IPS-NIHi11 (cell line): ENCODE results near the gene LILRB5.
"Not testable (repeated sequence)": the region's sequence is repeated elsewhere in the genome, so short reads cannot be mapped to it uniquely, and the experiment has no call there.

ENCODE experiments used
- DNase-seq: peaks from one replicate; pipeline ENCODE4 v3.0.0; 2012; ENCODE audit warnings: mixed read lengths, low spot score

Gene LILRB5

DNA sequence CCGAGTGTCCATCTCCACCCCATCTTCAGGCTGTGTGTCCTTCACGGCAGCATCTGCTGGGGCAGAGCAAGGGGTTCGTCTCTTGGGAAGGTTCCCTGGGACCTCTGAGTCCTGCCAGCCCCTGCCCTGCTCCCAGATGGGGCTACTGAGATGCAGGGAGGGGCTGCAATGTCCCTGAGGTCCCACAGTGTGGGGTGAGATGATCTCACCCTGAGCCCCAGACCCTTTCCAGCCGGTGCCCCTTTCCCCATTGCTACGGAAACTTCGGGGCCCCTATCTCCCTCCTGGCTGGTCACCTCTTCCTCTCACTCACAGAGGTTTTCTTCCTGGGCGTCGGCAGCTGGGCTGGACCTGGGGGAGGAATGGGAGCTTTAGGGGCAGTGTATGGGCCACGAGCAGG, 18.9 kb upstream of the LILRB5 start:
- no peak for DNase-seq

DNA sequence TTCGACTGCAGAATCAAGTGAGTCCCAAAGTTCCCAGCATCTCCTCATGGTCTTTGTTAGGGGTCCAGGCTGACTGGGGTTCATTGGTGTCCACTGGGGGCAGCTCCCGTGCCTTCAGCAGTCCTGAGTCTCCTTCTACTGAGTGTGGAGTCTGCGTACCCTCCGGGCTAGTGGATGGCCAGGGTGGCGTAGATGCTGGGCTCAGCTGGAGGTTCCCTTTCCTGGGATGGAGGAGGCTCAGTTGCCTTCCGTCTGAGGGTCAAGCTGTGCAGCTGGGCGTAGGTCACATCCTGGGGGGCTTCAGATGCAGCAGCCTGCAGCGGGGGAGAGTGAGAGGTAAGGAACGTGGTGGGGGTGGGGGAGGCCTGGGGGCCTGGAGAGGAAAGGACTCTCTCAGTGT, 17.4 kb upstream of the LILRB5 start:
- DNase-seq: not testable (repeated sequence)

DNA sequence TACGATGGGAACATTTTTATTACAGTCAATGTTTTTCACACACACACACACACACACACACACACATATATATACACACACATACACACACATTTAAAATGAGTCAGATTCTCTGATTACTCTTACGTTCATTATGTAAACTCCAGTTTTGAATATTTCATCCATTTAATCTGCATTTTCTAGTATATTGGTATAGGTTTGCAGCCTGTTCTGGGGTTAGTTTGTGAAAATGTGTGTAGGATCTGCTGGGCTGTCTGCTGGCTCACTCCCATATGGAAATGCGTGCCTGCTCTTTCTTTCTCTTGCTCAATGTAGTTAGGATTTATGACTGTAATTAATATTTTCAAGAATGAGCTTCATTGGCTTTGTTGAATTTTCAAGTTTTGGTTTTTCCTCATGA, 16.7 kb upstream of the LILRB5 start:
- DNase-seq: no peak

- not testable (repeated sequence) for DNase-seq
Measured at GRCh38 chr19:54272181-54272580, 15.1 kb upstream of the LILRB5 start.

DNA sequence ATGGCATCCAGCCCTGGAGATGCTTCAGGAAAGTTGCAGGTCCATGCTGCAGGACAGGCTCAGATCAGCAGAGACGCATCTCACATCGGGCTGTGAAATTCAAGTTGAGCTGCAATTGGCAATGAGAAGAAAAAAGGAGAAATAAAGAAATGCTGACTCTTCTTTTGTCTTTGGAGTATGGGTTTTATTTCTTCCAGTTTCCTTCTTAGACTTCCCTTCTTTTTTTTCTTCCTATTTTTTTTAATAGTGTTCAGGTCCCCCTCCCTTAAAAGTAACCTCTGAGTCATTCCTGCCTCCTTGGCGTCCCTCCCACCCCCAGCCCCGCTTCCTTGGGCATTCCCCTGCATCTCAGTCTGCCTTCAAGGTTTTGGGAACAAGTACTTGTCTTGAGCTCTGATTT, 14.5 kb upstream of the LILRB5 start:
- DNase-seq: not testable (repeated sequence)

GRCh38 chr19:54271106-54271505, 14.0 kb upstream of the LILRB5 start:
- DNase-seq: no peak

- DNase-seq: no peak
Measured at GRCh38 chr19:54268936-54269335, 11.9 kb upstream of the LILRB5 start.

GRCh38 chr19:54266133-54266532, 9.1 kb upstream of the LILRB5 start:
- peak; percentile 83 for DNase-seq

GRCh38 chr19:54262470-54262869, 5.4 kb upstream of the LILRB5 start:
- DNase-seq: no peak

DNA sequence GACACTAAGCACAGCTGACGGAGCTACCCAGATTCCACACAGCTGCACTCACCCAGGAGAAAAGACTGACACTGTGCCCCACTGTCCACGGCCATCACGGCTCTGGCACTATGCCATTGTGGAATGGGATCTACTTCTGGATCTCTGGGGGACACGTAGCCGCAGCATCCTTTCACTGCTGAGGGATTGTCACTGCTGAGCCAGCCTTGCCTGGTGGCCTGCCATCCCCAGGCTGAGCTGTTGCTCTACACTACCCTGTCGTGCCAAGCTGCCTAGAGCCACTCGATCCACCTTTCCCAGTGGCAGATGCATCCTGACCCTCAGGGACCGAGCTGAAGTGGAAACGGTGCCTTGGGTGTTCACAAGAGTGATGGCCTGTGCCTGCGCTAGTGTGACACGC, 5.0 kb upstream of the LILRB5 start:
- DNase-seq: no peak

GRCh38 chr19:54256250-54257115, 590 bp downstream of the LILRB5 start:
- DNase-seq: no peak

- no peak for DNase-seq
Measured at GRCh38 chr19:54255105-54255775, 1.8 kb downstream of the LILRB5 start.

GRCh38 chr19:54254195-54254906, 2.7 kb downstream of the LILRB5 start:
- DNase-seq: peak; percentile 45

- no peak for DNase-seq
Measured at GRCh38 chr19:54253331-54254194, 3.5 kb downstream of the LILRB5 start.

DNA sequence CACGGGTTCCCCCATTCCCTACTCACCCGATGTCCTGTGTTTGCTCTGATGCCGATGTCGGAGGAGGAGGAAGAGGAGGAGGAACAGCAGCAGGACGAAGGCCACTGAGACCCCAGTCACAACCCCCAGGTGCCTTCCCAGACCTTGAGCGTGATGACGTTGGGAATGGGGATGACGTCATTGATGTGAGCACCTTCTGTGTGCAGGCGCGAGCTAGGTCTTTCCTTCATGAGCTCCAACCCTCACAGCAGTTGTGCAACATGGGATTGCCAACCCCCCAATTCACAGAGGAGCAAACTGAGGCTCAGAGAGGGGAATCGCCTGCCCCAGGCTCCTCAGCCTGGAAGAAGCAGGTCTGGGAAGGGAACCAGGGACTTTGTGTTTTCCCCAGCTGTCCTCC, 4.2 kb downstream of the LILRB5 start:
- no peak for DNase-seq

GRCh38 chr19:54252243-54252642, 4.8 kb downstream of the LILRB5 start:
- DNase-seq: no peak

DNA sequence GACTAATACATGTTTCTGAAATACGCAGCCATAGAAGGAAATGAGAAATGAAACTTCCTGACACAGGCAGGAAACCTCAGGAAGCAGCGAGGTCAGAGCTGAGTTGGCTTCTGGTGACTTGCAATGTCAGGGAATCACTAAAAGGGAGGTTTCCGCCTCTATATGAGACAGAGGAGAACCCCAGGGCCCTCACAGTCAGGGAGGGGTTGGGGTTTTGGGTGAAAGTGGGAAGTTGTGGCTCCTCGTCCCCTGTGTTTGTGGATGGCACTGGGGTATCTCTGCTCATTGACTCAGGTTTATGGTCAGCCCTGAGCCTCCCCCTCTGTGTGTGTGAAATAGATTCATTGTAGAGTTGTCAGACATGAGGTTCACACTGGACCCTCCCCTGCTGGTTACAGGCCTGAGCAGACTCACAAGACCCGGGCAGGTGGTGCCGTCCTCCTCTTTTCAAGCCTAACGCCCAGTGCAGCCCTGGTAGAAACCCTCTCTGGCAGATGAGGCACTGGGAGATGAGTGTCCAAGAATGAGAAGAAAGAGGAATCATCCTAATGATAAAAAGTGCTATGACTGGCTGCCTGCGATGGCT, 9.0 kb downstream of the LILRB5 start:
- no peak for DNase-seq

DNA sequence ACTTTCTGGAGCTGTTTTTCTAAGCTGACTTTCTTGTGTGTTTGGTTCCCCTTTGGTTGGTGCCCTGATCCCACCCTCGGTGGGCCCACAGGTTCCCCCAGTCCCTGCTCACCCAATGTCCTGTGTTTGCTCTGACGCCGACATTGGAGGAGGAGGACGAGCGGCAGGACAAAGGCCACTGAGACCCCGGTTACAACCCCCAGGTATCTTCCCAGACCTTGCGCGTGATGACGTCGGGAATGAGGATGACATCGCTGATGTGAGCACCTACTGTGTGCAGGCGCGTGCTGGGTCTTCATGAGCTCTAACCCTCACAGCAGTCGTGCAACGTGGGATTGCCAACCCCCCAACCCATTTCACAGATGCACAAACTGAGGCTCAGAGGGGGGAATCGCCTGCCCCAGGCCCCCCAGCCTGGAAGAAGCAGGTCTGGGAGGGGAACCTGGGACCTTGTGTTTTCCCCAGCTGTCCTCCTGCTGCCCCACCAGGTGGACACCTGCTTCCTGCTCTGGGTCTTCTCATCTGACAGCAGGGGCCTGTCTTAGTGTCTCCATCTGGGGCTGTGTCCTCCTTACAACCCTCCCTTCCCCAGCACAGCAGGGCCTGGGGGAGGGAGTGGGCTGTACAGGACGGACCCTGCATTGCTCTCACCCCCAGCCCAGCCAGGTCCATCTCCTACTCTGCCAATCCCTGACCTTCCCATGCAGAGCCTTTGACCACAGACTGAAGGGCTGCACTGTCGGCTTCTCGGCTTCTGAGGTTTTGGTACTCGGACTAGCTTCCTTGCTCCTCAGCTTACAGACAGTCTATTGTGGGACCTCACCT, 9.8 kb downstream of the LILRB5 start:
- DNase-seq: no peak

GRCh38 chr19:54245936-54246335, 11.1 kb downstream of the LILRB5 start:
- DNase-seq: no peak

DNA sequence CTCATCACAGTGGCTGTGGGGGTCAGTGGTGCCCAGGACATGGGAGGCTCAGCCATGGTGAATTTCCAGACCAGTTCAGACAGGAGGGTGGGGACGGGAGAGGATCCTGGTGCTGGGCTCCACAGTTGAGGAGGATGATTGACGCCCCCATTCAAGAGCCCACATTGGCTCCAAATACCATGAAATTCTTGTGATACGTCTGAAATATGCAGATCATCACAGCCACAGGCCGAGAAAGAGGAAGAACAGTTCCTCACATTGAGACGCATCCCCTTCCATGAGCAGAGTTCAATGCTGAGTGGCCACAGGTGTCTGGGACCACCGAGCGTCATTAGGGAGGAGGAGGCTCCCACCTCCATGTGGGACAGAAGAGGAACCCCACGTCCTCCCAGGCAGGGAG, 13.3 kb downstream of the LILRB5 start:
- not testable (repeated sequence) for DNase-seq

GRCh38 chr19:54242646-54243045, 14.4 kb downstream of the LILRB5 start, which contains the start of gene LILRA6:
TSS of gene LILRA6 (minus strand) at chr19:54242790.
- not testable (repeated sequence) for DNase-seq
